AG10803 (cell line): ENCODE measurements around the gene MAP3K6.

ENCODE experiments used
- DNase-seq: peaks from one replicate; pipeline ENCODE4 v3.0.0; 2010; ENCODE audit warnings: low read depth
- H3K4me3 ChIP-seq: 2 replicates; pipeline ENCODE4 v1.5.1; 2011; ENCODE audit warnings: mild to moderate bottlenecking, low read length, control low read depth
- CTCF ChIP-seq: conservative IDR thresholded peaks from 2 replicates; pipeline ENCODE4 v1.5.1; 2011; ENCODE audit warnings: mild to moderate bottlenecking, low read length, control low read depth, inconsistent platforms

Gene MAP3K6

DNA sequence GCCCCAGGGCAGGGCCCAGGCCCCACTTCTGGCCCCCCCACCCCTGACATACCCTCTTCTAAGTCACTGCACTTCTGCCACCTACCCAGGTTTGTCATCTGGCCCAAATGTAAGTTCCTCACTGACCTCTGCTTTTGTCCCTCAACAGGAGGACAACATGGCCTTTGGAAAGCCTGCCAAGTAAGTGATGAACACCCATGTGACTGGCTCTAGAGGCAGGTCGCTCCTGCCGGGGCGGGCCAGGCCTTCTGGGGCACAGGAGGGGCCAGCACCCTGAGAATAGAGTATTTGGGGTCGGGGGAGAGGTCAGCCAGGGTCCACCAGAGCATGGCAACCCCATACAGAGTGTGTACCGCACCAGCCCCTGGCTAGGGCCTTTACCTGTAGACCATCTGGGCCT lies 34.8 kb downstream of the MAP3K6 start:
- DNase-seq = no peak
- no peak overlapping the region for H3K4me3 ChIP-seq
- no peak for TF ChIP-seq CTCF

GRCh38 chr1:27331426-27331825 lies 35.3 kb downstream of the MAP3K6 start:
- no peak for TF ChIP-seq CTCF
- no peak overlapping the region for H3K4me3 ChIP-seq
- DNase-seq = no peak

DNA sequence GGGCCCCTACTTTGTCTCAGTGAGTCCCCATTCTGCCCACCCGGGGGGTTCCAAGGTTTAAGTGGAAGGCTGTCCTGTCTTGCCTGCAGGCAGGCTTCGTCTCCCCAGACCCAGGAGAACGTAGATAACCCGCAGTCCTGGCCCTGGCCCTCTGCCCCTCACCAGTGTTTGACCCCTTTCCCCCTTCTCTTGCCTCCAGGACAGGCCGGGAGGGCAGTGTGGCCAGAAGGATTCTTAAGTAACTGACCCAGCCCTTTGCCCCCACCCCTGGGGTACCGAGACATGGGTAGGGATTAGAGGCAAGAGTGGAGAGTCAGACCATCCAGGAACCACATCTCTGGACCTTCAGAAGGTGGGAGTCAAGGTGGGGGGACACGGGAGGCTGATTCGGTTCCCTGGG lies 36.0 kb downstream of the MAP3K6 start:
- no peak overlapping the region for H3K4me3 ChIP-seq
- TF ChIP-seq CTCF = no peak
- no peak for DNase-seq

DNA sequence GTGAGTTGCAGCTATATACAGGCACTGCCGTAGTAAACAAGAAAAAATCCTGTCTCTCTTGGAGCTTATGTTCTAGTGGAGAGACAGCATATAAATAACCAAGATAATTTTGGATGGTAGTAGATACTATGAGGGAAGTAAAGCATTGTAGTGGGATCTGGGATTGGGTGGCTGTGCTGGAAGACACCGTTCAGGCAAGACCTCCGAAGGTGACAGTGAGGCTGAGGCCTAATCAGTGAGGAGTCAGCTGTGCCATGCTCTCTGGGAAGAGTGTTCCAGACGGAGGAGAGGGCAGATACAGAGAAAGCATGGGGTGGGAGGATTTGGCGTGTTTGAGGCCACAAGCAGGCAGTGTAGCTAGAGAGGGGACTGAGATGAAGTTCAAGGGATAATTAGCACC lies 38.8 kb downstream of the MAP3K6 start:
- H3K4me3 ChIP-seq = no peak overlapping the region
- DNase-seq = no peak
- no peak for TF ChIP-seq CTCF

- DNase-seq = no peak
- TF ChIP-seq CTCF = no peak
- H3K4me3 ChIP-seq = no peak overlapping the region
Measured at GRCh38 chr1:27325286-27325685, 41.5 kb downstream of the MAP3K6 start.

DNA sequence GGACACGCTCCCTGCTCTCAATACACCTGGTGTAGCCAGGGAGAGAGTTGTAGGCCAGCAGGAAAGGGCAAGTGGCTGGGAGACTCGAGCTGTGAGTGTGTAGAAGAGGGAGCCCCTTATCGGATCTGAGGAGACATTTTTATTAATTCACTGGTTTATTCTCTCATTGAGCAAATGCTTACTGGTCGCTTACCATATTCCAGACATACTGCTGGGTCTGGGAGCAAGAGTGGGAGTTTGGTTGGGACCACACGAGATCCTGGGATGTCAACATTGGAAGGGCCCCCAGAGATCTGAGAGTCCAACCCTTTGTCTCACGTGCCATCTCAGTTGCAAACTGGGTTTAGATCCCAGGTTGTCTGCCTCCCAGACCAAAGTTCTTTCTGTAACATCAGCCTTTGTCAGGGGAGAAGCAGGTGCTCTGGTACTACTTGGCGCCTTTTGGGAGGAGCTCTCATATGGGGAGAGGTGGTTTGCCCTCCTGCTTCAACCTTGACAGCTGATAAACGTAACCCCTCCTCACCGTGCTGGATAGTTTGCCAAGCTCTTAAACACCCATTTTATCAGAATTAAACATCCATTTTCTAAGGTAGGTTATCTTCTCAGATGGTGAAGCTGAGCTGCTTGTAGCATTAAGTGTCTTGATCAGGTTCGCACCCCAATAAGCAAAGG lies 44.1 kb downstream of the MAP3K6 start:
- no peak for DNase-seq
- TF ChIP-seq CTCF = no peak
- H3K4me3 ChIP-seq = peak overlapping the region; percentile 100

- peak; percentile 97 for DNase-seq
- no peak for TF ChIP-seq CTCF
- peak within 1 kb of the TSS; percentile 100 for H3K4me3 ChIP-seq
Measured at GRCh38 chr1:27321813-27322568, 44.8 kb downstream of the MAP3K6 start, which contains the start of gene TMEM222. TMEM222 (plus strand) TSS chr1:27322163; CDS start chr1:27322198, 35 bp downstream.
